Measurements from ENCODE around the gene CARNS1.

DNA sequence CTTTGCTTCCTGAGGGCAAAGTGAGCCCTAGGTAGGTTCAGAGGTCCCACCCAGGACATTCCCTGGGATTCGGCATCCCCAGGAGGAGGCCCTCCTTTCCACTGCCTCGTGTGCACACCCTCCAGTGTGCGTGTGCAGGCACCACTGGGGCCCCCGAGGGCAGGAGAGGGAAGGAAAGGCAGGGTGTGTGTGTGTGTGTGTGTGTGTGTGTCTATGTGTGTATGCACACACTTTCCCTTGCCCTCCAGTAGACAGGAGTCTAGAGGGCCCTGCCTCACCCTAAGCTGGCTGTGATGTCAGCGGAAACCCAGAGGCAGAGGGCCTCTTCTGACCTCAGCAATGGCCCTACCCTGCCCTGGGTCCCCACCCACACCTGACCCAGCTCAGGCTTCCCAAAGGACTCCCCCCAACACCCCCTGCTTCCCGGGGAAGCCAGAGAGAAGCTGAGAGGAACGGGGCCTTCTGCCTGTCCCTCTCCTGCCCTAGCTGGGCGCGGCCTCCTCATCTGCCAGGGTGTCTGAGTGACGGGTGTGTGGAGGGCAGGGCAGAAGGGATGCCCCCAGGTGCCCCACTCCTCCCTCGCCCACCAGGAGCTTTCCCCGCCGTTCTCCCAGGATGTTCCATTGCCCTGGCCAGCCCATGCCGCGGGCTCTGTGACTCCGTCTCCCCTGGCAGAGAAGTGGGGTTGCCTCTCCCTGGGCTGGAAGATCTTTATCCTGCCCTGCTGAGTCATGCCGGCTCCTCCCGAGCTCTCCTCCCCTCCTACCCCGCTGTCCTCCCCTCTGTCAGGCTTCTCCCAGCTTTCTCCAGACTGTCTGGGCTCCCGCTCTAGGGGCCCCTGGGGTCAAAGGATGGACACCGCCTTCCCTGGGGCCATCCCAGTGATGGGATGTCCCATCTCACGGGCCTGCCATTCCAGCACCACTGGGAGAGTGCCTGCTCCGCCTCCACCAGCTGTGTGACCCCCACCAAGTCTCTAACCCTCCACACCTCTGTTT is 36.1 kb upstream of the CARNS1 start:
- TF ChIP-seq CTCF (IDR thresholded peaks at IDR 0.05; ENCODE audit: control extremely low read depth in 1 of 3, insufficient read depth in 1 of 3, low read depth in 1 of 3, low read length in 3 of 3) (no peak), RAD21 (IDR thresholded peaks at IDR 0.05 in 1 of 2, conservative IDR thresholded peaks at IDR 0.05 in 1 of 2; ENCODE audit: low read depth in 2 of 2, low read length in 2 of 2) (no peak), TEAD4 (IDR thresholded peaks at IDR 0.05; ENCODE audit: low read depth, low read length) (no peak), ATF2 (IDR thresholded peaks at IDR 0.05; ENCODE audit: low read length) (no peak), MAFK (IDR thresholded peaks at IDR 0.05; ENCODE audit: low read depth, low read length) (no peak), TAF1 (IDR thresholded peaks at IDR 0.05; ENCODE audit: low read depth, low read length) (no peak), GABPA (IDR thresholded peaks at IDR 0.05; ENCODE audit: borderline replicate concordance, insufficient read depth, low read length) (no peak), EZH2 (IDR thresholded peaks at IDR 0.05; ENCODE audit: low read depth, low read length, severe bottlenecking) (no peak), CBX8 (IDR thresholded peaks at IDR 0.05; ENCODE audit: borderline replicate concordance, low read depth, low read length) (no peak), POLR2AphosphoS5 (IDR thresholded peaks at IDR 0.05; ENCODE audit: low read depth, low read length) (no peak), EGR1 (IDR thresholded peaks at IDR 0.05; ENCODE audit: borderline replicate concordance, low read depth, low read length) (no peak), EP300 (IDR thresholded peaks at IDR 0.05; ENCODE audit: borderline replicate concordance in 1 of 2, low read depth in 2 of 2, low read length in 2 of 2) (no peak), FOSL1 (IDR thresholded peaks at IDR 0.05; ENCODE audit: insufficient read depth, low read depth, low read length) (no peak)
- TF ChIP-seq, protein P1, sequence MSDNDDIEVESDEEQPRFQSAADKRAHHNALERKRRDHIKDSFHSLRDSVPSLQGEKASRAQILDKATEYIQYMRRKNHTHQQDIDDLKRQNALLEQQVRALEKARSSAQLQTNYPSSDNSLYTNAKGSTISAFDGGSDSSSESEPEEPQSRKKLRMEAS (IDR thresholded peaks at IDR 0.05), result no peak
